Kidney epithelial cell (primary cell): ENCODE measurements around the gene PATE3. TPM values are rescaled to one million over a fixed set of nuclear protein-coding genes. Genes with fewer than 3 reads are reported as not detected.

Experiments
- DNase-seq: peaks from one replicate; pipeline ENCODE4 v3.0.0-alpha.2; 2010; ENCODE audit warnings: low read depth
- H3K27me3 ChIP-seq: 2 replicates; pipeline ENCODE4 v1.6.0; 2011; ENCODE audit warnings: low read length; ENCODE audit not compliant: control insufficient read depth, insufficient read depth
- H3K36me3 ChIP-seq: 2 replicates; pipeline ENCODE4 v1.5.1; 2011; ENCODE audit warnings: low read length; ENCODE audit not compliant: control insufficient read depth, insufficient read depth
- H3K4me3 ChIP-seq: 2 replicates; pipeline ENCODE4 v1.5.1; 2011; ENCODE audit warnings: low read depth, mild to moderate bottlenecking, control low read depth, low read length
- CTCF ChIP-seq: IDR thresholded peaks from 2 replicates; pipeline ENCODE4 v1.5.1; 2011; ENCODE audit warnings: mild to moderate bottlenecking, moderate library complexity, low read length, control low read depth, inconsistent platforms; ENCODE audit not compliant: insufficient read depth, poor library complexity, severe bottlenecking
- total RNA-seq: library from RNA; depleted of rRNA; stranded (reverse); fragments of >200 nt; gene quantifications from 2 replicates; pipeline ENCODE4 v1.2.3, GENCODE V29; 2015

The PATE3 gene
- total RNA-seq, 1 donor from 2014 or later: not detected

GRCh38 chr11:125762445-125762844, 25.5 kb upstream of the PATE3 start:
- no peak for DNase-seq
- Histone ChIP-seq H3K36me3 (no peaks in the 10 kb centered on the region), H3K27me3 (no peaks in the 10 kb centered on the region), H3K4me3 (no peak overlapping the region)
- TF ChIP-seq CTCF: no peak

DNA sequence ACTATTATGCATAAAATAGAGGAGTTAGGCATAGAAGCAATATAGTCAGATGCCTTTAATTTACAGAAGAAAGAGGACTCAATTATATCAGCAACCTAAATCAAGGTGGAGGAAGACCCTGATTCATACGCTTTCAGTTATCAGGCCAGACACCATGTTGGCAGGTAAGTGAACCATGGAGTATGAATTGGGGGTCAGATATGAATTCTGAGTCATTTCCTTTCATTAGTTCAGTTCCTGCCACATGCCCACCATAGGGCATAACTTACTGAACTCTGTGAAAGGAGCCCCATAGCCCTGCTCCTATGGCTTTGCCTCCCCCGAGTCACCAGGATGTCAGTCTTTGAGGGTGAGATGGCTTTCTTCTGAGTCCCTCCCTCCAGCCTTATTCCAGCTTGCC, 24.4 kb upstream of the PATE3 start:
- Histone ChIP-seq H3K4me3 (no peak overlapping the region), H3K36me3 (no peaks in the 10 kb centered on the region), H3K27me3 (no peaks in the 10 kb centered on the region)
- DNase-seq: no peak
- TF ChIP-seq CTCF: no peak

DNA sequence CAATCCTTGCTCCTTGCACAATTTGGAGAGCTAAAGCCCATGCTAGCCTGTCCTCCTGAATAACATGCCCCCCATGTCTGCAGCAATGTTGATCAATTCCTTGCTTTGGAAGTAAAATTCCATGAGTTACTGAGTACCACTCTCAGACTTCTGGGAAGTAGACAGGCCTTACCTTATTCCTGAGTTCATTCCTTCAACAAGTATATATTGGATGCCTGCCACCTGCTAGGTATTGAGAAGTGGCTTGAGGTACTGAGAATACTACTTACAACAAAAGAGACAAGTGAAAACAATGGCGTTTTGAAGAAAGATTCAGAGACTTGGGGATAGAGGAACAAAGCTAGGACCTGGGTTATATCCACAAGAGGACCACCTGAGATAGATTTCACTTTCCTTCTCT, 21.7 kb upstream of the PATE3 start:
- Histone ChIP-seq H3K4me3 (no peak overlapping the region), H3K27me3 (no peaks in the 10 kb centered on the region), H3K36me3 (no peaks in the 10 kb centered on the region)
- DNase-seq: no peak
- TF ChIP-seq CTCF: no peak

DNA sequence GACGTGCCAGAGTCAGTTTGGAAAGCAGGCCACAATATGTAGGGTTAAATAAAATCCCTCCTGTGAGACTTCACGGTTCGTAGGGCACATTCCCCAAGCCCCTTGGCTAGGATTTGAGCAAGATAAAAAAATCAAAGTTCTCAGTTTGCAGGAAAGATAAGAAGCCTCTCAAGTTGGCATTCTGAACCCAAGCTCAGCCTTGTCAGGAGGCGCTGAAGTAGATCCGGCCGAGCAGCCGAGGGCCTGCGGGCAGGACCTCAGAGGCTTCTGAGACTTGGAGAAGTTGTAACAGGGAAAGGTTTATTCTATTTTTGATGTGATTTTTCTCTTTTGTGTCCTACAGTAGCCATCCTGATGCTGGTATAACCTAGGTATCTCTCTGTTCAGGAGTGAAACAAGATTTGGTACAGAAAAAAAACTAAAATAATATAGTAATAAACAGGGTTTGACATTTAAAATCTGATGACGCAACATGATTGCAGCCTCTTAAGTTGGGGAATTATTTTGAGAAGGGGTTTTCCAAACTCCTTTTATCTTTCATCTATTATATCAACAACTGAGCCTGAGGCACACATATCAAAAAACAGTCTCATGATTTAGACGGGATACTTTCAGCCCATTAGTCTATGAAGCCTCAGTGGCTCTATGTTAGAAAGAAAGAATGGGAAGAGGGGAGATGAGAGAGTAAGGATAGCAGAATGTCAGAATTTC, 19.4 kb upstream of the PATE3 start:
- no peak for TF ChIP-seq CTCF

GRCh38 chr11:125770583-125770982, 17.3 kb upstream of the PATE3 start:
- no peak for TF ChIP-seq CTCF
- Histone ChIP-seq H3K27me3 (no peaks in the 10 kb centered on the region), H3K4me3 (no peak overlapping the region), H3K36me3 (no peaks in the 10 kb centered on the region)
- DNase-seq: no peak

More for the DNA sequence above, 19.4 kb upstream of the PATE3 start:
- H3K36me3 ChIP-seq: no peaks in the 10 kb centered on the region
- no peak overlapping the region for H3K4me3 ChIP-seq
- no peaks in the 10 kb centered on the region for H3K27me3 ChIP-seq
- DNase-seq: no peak
